Measurements from ENCODE around the gene MYOZ3.

DNA sequence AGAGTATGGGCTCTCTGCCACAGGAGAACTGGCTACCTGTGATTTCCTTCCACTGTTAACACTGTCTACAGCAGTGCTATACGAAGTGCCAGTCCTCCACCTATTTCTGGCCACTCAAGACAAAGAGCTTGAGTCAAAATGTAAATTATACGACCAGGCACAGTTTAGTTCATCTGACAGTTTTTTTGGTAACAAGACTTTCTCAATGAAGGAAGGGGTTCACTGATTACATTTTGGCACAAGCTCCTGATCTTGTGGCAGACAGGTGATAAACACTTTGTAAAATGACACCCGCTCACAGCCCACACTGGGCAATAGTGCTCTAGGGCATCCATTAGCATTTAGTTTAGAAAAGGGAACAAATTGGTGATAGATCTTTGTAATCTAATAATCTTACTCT lies 31.2 kb downstream of the MYOZ3 start:
- TF ChIP-seq EZH2phosphoT487 (IDR thresholded peaks at IDR 0.05; ENCODE audit: low read depth, severe bottlenecking, unreplicated experiment) (no peak), EZH2 (IDR thresholded peaks at IDR 0.05; ENCODE audit: borderline replicate concordance) (no peak)
- TF ChIP-seq, protein P1, sequence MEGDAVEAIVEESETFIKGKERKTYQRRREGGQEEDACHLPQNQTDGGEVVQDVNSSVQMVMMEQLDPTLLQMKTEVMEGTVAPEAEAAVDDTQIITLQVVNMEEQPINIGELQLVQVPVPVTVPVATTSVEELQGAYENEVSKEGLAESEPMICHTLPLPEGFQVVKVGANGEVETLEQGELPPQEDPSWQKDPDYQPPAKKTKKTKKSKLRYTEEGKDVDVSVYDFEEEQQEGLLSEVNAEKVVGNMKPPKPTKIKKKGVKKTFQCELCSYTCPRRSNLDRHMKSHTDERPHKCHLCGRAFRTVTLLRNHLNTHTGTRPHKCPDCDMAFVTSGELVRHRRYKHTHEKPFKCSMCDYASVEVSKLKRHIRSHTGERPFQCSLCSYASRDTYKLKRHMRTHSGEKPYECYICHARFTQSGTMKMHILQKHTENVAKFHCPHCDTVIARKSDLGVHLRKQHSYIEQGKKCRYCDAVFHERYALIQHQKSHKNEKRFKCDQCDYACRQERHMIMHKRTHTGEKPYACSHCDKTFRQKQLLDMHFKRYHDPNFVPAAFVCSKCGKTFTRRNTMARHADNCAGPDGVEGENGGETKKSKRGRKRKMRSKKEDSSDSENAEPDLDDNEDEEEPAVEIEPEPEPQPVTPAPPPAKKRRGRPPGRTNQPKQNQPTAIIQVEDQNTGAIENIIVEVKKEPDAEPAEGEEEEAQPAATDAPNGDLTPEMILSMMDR (IDR thresholded peaks at IDR 0.05; ENCODE audit: poor library complexity): no peak

Measured in hepatocyte (in vitro differentiated cells).